ENCODE results near the gene KLC4. TPM values are rescaled to one million over a fixed set of nuclear protein-coding genes. Genes with fewer than 3 reads are reported as not detected.

KLC4 gene
- total RNA-seq, 1 donor from 2014 or later, result 17.8 TPM

DNA sequence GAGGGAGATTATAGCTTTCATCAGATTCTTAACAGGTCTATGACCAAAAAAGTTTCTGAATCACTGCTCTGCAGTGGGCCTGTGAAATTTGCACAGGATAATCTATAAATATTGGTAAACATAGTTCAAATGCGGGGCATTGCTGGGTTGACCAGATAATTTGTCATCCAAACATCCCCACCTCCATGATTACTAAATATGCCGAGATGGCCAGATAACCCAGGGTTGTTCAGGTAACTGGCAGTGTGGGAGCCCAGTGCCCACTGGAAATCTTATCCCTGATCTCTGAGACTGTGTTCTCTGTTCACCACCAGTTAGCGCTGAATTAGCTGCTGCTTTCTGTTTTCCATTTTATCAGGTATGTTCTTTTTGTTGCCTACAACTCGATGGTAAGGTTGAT is 38.1 kb downstream of the KLC4 start:
- DNase-seq (ENCODE audit: low spot score in 2 of 2), result no peak
- H3K27me3 ChIP-seq, result no peaks in the 10 kb centered on the region
- H3K4me3 ChIP-seq, result no peak overlapping the region
- H3K9me3 ChIP-seq, result no peaks in the 10 kb centered on the region
- H3K4me1 ChIP-seq, result peaks cover 3 to 12% of the 10 kb centered on the region in 2 donors
- TF ChIP-seq, protein P1, sequence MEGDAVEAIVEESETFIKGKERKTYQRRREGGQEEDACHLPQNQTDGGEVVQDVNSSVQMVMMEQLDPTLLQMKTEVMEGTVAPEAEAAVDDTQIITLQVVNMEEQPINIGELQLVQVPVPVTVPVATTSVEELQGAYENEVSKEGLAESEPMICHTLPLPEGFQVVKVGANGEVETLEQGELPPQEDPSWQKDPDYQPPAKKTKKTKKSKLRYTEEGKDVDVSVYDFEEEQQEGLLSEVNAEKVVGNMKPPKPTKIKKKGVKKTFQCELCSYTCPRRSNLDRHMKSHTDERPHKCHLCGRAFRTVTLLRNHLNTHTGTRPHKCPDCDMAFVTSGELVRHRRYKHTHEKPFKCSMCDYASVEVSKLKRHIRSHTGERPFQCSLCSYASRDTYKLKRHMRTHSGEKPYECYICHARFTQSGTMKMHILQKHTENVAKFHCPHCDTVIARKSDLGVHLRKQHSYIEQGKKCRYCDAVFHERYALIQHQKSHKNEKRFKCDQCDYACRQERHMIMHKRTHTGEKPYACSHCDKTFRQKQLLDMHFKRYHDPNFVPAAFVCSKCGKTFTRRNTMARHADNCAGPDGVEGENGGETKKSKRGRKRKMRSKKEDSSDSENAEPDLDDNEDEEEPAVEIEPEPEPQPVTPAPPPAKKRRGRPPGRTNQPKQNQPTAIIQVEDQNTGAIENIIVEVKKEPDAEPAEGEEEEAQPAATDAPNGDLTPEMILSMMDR (IDR thresholded peaks at IDR 0.05), result no peak
- H3K27ac ChIP-seq, result no peak overlapping the region
- intact Hi-C loops (cut with DNase I), result no loop called here
- no peaks in the 10 kb centered on the region for H3K36me3 ChIP-seq

DNA sequence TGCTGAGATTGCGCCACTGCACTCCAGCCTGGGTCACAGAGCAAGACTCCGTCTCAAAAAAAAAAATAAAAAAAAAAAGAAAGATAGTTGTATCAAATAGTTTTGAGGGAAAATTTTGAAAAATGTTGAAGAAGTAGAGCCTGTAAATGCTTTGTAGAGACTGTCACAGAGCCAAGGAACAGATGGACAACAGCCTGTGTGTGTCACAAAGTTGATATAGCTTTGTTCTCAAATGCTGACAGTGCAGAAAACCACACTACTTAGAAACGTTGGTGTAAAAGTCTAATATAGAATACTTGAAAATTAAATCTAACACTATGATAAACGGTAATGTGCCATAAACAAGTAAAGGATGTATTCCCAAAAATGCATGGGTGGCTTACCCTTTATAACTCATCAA is 42.1 kb downstream of the KLC4 start:
- H3K27me3 ChIP-seq, result no peaks in the 10 kb centered on the region
- H3K9me3 ChIP-seq, result no peaks in the 10 kb centered on the region
- TF ChIP-seq, protein P1 (IDR thresholded peaks at IDR 0.05), result no peak
- H3K4me1 ChIP-seq, result peaks cover under 1 to 7% of the 10 kb centered on the region in 2 donors
- H3K4me3 ChIP-seq, result no peak overlapping the region
- no peak for DNase-seq (ENCODE audit: low spot score in 2 of 2)
- H3K36me3 ChIP-seq, result no peaks in the 10 kb centered on the region
- H3K27ac ChIP-seq, result no peak overlapping the region
- intact Hi-C loops (cut with DNase I), result no loop called here

DNA sequence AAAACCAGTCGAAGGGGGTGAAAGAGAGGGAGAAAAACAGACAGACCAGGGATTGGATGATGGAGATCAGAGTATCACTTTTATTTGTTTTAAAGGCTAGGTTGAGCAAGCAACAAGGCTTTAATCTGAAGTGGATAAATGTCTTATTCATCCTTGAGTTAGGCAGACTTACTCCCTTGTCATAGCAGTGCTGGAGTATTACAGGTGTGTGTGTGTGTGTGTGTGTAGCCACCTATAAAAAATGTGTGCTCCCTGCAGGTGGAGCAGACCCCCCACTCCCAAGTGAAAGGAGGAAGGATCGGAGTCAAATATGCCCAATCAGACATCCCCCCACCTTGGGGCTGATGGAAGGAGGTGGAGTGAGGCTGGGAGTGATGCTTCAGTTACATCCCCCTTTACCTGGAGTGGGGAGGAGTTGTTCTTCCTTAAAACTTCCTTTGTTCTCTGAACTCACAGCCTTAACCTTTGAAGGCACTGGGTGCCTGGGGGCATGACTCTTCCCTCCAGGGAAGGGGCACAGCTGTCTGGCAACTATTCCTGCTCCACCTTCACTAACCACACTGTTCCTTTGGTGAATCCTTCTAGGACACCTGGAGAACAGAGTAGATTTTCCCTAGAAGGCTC is 43.9 kb downstream of the KLC4 start:
- no peak for DNase-seq (ENCODE audit: low spot score in 2 of 2)
- intact Hi-C loops (cut with DNase I), result no loop called here
- H3K4me1 ChIP-seq, result no peaks in the 10 kb centered on the region
- TF ChIP-seq, protein P1 (IDR thresholded peaks at IDR 0.05), result no peak
- H3K27ac ChIP-seq, result no peak overlapping the region
- no peaks in the 10 kb centered on the region for H3K27me3 ChIP-seq
- no peak overlapping the region for H3K4me3 ChIP-seq
- H3K9me3 ChIP-seq, result no peaks in the 10 kb centered on the region
- H3K36me3 ChIP-seq, result no peaks in the 10 kb centered on the region

DNA sequence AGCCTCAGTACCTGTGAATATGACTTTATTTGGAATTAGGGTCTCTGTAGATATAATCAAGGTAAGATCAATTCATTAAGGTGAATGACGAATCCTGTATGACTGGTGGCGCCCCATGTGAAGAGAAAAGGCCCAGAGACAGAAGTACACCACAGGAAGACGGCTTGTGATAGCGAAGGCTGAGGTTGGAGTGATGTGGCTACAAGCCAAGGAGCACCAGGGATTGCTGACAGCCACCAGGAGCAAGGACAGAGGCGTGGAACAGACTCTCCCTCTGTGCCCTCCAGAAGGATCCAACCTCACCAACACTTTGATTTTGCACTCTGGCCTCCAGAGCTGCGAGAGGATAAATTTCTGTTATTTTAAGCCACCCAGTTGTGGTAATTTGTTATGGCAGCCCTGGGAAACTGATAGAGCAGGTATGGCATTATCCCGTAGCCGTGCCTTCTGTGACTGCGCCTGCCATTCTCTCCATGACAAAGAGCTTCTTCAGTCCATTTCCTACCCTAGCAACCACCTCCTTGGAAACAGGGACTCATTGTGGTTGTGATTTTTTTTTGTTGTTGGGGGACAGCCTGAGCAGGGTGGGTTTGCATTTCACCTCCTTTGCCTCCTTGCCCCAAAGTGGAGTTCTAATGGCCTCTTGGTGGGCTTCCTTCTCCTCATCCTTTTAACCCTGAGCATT is 46.2 kb downstream of the KLC4 start:
- intact Hi-C loops (cut with DNase I), result no loop called here

DNA sequence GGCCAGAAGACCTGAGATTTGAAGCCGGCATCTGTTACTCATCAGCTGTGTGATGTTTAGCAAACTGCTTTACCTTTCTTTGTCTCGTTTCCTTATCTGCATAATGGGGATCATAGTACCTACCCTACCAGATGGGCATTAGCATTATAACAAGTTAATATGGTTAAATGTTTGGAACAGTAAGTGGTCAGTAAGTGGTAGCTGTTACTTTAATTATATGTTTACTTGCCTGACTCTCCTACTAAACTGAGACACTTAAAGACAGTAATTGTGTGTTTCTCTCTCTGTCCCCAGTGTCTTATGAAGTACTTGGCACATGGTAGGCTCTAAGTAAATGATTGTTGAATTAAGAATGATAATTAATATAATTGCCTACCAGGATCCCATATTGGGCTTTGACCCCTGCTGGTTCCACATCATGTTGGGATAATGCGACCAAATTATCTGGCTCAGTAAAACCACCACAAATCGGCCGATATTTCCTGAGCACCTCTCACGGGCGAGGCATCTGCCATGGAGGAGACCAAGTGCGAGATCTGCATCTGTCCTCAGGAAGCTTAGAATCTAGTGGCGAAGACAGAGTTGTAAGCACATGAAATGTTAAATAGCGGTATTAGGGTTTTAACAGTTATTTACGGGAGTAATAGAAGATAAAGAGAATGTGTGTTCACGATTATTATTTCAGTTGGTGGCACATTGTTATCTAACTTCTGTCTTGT is 48.1 kb downstream of the KLC4 start:
- DNase-seq (ENCODE audit: low spot score in 2 of 2), result no peak
- no peaks in the 10 kb centered on the region for H3K27me3 ChIP-seq
- TF ChIP-seq, protein P1 (IDR thresholded peaks at IDR 0.05), result no peak
- H3K4me1 ChIP-seq, result no peaks in the 10 kb centered on the region
- H3K36me3 ChIP-seq, result no peaks in the 10 kb centered on the region
- no peak overlapping the region for H3K27ac ChIP-seq
- intact Hi-C loops (cut with DNase I), result no loop called here
- H3K4me3 ChIP-seq, result no peak overlapping the region
- no peaks in the 10 kb centered on the region for H3K9me3 ChIP-seq

More for the DNA sequence above, 46.2 kb downstream of the KLC4 start:
- TF ChIP-seq, protein P1 (IDR thresholded peaks at IDR 0.05), result no peak
- Histone ChIP-seq H3K27me3 (no peaks in the 10 kb centered on the region), H3K4me3 (no peak overlapping the region), H3K36me3 (no peaks in the 10 kb centered on the region), H3K4me1 (no peaks in the 10 kb centered on the region), H3K9me3 (no peaks in the 10 kb centered on the region), H3K27ac (no peak overlapping the region)
- no peak for DNase-seq (ENCODE audit: low spot score in 2 of 2)
